Panc1 (cell line): ENCODE data around the gene CACNA1D. TPM values are rescaled to one million over a fixed set of nuclear protein-coding genes. Genes with fewer than 3 reads are reported as not detected.

Experiments used
- ATAC-seq: fragments of 200-7000 bp; cut with Tn5 transposase; 2 replicates; pipeline ENCODE4 v1.9.1; 2020; ENCODE audit warnings: mild to moderate bottlenecking, moderate library complexity
- BruUV-seq: library from RNA; stranded (reverse); fragments of 400-500 nt; replicated peaks from 2 replicates; lab custom pipeline; 2021; lab: Mats Ljungman, UMichigan
- CTCF ChIA-PET: fragments of 300-600 bp; sonication (Branson Sonifier 250); formaldehyde crosslinking; loops from one replicate; lab custom pipeline; 2022; ENCODE audit warnings: antibody characterized with exemption; lab: Charles Lee
- POLR2A ChIA-PET: fragments of 300-600 bp; sonication (Branson Sonifier 250); formaldehyde crosslinking; loops from one replicate; lab custom pipeline; 2022; ENCODE audit warnings: antibody characterized with exemption; lab: Charles Lee
- DNase-seq: peaks from one replicate; pipeline ENCODE4 v3.0.0-alpha.2; 2010; ENCODE audit warnings: low read depth, low spot score
- H3K27ac ChIP-seq: 2 replicates; pipeline ENCODE4 v1.5.1; 2011; ENCODE audit warnings: mild to moderate bottlenecking, low read length, inconsistent platforms
- H3K27me3 ChIP-seq: fragments of 200-500 bp; sonication (Bioruptor generic); 2 replicates; pipeline ENCODE4 v1.6.0; 2014; ENCODE audit warnings: low read length, inconsistent platforms; ENCODE audit not compliant: control insufficient read depth, insufficient read depth
- H3K36me3 ChIP-seq: fragments of 200-500 bp; sonication (Bioruptor generic); 2 replicates; pipeline ENCODE4 v1.5.1; 2014; ENCODE audit warnings: inconsistent platforms, mild to moderate bottlenecking, low read length, moderate library complexity; ENCODE audit not compliant: control insufficient read depth, insufficient read depth
- H3K4me1 ChIP-seq: 2 replicates; pipeline ENCODE4 v1.5.1; 2011; ENCODE audit warnings: inconsistent platforms, mild to moderate bottlenecking, low read length, moderate library complexity; ENCODE audit not compliant: control insufficient read depth, insufficient read depth
- H3K4me3 ChIP-seq, 2 experiments: 2 replicates each; pipeline ENCODE4 v1.5.1; 2011 to 2012; ENCODE audit warnings: low read depth in 2 of 2, low read length in 2 of 2, mild to moderate bottlenecking in 2 of 2, inconsistent platforms in 1 of 2, moderate library complexity in 1 of 2
- H3K9me3 ChIP-seq: fragments of 200-500 bp; sonication (Bioruptor generic); 2 replicates; pipeline ENCODE4 v1.5.1; 2014; ENCODE audit warnings: low read depth, mild to moderate bottlenecking, inconsistent platforms, low read length, moderate library complexity; ENCODE audit not compliant: control insufficient read depth, insufficient read depth
- POLR2AphosphoS5 ChIP-seq: IDR thresholded peaks from 2 replicates; pipeline ENCODE4 v1.6.1; 2012; ENCODE audit warnings: mild to moderate bottlenecking, low read depth, low read length, moderate library complexity
- SIN3A ChIP-seq: IDR thresholded peaks from 2 replicates; pipeline ENCODE4 v1.6.1; 2012; ENCODE audit warnings: low read depth, mild to moderate bottlenecking, low read length, moderate library complexity, borderline replicate concordance; ENCODE audit not compliant: insufficient read depth
- TCF7L2 ChIP-seq: IDR thresholded peaks from 2 replicates; pipeline ENCODE4 v1.6.1; 2011; ENCODE audit warnings: mild to moderate bottlenecking, low read depth, low read length, inconsistent platforms
- in situ Hi-C: cut with HindIII; loops from 2 replicates; pipeline ENCODE4 v1.10.0; 2016; ENCODE audit warnings: low sequenced_read_pairs, low pct_unique_long_range_greater_than_20kb
- intact Hi-C: fragments of 100-400 bp; cut with micrococcal nuclease; formaldehyde crosslinking; loops from one replicate; pipeline ENCODE4 v1.10.0; 2022; ENCODE audit not compliant: unreplicated experiment
- total RNA-seq: library from RNA; stranded (reverse); gene quantifications from one replicate; pipeline ENCODE4 v1.2.1, GENCODE V29; 2021; ENCODE audit not compliant: unreplicated experiment
- TF ChIP-seq, protein P1 (sequence below): fragments of 450-650 bp; IDR thresholded peaks from 2 replicates; pipeline ENCODE4 v1.5.1; 2017; ENCODE audit warnings: mild to moderate bottlenecking
- TF ChIP-seq, protein P2 (sequence below), 2 experiments: IDR thresholded peaks; 2 replicates each; pipeline ENCODE4 v1.6.1; 2011 to 2012; ENCODE audit warnings: low read depth in 2 of 2, control low read depth in 1 of 2, low read length in 1 of 2, mild to moderate bottlenecking in 1 of 2, moderate library complexity in 1 of 2; ENCODE audit not compliant: insufficient read depth in 1 of 2

Gene CACNA1D
- total RNA-seq, 1 experiment from 2014 or later, result 23.0 TPM

DNA sequence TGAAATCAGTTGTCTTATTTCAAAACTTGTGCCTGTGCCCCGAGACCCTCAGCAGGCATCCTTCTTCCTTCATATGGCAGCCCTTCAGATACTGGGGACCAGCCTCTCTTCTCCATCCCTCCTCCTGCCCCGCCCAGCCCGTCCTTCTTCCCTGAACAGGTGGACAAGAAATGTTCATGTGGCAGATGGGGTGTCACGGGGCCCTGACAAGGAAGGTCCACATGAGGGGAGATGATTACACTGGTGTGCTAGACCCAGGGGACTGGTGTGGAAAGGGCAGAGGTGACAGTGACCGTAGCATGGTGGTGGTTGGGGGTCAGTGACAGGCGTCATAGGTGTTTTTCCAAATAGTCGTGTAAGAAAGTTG lies 200.9 kb downstream of the CACNA1D start:
- DNase-seq, result no peak
- Histone ChIP-seq H3K27me3 (no peaks in the 10 kb centered on the region), H3K4me3 (no peak overlapping the region), H3K4me1 (no peaks in the 10 kb centered on the region), H3K27ac (no peak overlapping the region), H3K9me3 (no peaks in the 10 kb centered on the region), H3K36me3 (no peaks in the 10 kb centered on the region)
- no peak for ATAC-seq
- in situ Hi-C loops (no loop called here), intact Hi-C loops (no loop called here)
- POLR2A ChIA-PET, result no interaction called here
- CTCF ChIA-PET, result no interaction called here
- BruUV-seq, result no TSS peak
- TF ChIP-seq, protein P1, sequence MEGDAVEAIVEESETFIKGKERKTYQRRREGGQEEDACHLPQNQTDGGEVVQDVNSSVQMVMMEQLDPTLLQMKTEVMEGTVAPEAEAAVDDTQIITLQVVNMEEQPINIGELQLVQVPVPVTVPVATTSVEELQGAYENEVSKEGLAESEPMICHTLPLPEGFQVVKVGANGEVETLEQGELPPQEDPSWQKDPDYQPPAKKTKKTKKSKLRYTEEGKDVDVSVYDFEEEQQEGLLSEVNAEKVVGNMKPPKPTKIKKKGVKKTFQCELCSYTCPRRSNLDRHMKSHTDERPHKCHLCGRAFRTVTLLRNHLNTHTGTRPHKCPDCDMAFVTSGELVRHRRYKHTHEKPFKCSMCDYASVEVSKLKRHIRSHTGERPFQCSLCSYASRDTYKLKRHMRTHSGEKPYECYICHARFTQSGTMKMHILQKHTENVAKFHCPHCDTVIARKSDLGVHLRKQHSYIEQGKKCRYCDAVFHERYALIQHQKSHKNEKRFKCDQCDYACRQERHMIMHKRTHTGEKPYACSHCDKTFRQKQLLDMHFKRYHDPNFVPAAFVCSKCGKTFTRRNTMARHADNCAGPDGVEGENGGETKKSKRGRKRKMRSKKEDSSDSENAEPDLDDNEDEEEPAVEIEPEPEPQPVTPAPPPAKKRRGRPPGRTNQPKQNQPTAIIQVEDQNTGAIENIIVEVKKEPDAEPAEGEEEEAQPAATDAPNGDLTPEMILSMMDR, result no peak
- no peak for TF ChIP-seq POLR2AphosphoS5

DNA sequence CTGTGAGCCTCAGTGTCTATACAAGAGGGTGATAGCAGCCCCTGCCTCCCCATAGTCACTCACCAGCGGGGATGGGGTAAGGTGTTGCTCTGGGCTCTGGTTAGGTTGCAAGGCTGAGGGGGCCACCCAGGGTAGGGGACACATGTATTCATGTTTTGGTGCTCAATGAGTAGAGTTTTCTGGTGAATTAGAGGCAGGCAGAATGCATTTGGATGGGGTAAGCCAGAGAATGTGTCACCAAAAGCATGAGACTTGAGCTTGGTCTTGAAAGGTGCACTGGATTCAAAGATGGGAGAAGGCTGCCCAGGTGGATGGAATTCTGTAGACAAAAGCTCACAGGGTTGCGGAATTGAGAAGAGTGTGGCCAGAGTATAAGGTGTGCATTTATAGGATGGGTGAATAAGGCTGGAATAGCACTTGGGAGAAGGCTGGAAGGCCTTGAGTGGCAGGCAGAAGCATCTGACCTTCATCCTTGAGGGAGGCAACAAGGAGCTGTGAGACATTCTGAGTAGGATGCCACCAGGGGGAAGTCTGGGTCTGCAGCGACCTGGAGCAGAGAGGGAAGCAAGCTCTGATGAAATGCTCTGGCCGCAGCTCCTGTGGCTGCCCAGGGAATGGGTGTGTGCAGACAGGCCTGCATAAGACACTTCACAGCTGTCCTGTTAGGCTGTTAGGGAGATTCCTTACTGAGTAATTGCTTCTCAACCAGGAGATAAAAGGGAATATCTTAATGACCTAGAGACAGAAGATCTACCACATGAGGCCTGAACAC lies 202.2 kb downstream of the CACNA1D start:
- no peaks in the 10 kb centered on the region for H3K27me3 ChIP-seq
- ChIA-PET CTCF (no interaction called here), POLR2A (interaction anchor here (0.6 kb wide), 1 partner anchor 319 kb away, joined by 9 read pairs; no protein-coding TSS in a partner anchor)
- no peaks in the 10 kb centered on the region for H3K9me3 ChIP-seq
- in situ Hi-C loops, result no loop called here
- DNase-seq (no peak), ATAC-seq (no peak)
- no peaks in the 10 kb centered on the region for H3K36me3 ChIP-seq
- no TSS peak for BruUV-seq
- intact Hi-C loops, result no loop called here
- TF ChIP-seq SIN3A (no peak), POLR2AphosphoS5 (no peak), TCF7L2 (no peak)
- TF ChIP-seq, protein P1, result no peak
- TF ChIP-seq, protein P2, sequence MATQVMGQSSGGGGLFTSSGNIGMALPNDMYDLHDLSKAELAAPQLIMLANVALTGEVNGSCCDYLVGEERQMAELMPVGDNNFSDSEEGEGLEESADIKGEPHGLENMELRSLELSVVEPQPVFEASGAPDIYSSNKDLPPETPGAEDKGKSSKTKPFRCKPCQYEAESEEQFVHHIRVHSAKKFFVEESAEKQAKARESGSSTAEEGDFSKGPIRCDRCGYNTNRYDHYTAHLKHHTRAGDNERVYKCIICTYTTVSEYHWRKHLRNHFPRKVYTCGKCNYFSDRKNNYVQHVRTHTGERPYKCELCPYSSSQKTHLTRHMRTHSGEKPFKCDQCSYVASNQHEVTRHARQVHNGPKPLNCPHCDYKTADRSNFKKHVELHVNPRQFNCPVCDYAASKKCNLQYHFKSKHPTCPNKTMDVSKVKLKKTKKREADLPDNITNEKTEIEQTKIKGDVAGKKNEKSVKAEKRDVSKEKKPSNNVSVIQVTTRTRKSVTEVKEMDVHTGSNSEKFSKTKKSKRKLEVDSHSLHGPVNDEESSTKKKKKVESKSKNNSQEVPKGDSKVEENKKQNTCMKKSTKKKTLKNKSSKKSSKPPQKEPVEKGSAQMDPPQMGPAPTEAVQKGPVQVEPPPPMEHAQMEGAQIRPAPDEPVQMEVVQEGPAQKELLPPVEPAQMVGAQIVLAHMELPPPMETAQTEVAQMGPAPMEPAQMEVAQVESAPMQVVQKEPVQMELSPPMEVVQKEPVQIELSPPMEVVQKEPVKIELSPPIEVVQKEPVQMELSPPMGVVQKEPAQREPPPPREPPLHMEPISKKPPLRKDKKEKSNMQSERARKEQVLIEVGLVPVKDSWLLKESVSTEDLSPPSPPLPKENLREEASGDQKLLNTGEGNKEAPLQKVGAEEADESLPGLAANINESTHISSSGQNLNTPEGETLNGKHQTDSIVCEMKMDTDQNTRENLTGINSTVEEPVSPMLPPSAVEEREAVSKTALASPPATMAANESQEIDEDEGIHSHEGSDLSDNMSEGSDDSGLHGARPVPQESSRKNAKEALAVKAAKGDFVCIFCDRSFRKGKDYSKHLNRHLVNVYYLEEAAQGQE (IDR thresholded peaks at IDR 0.05; ENCODE audit: insufficient read depth in 1 of 2, low read depth in 2 of 2, low read length in 1 of 2), result no peak
- no peak overlapping the region for H3K4me3 ChIP-seq
- no peak overlapping the region for H3K27ac ChIP-seq
- no peaks in the 10 kb centered on the region for H3K4me1 ChIP-seq
